A673 (cell line): ENCODE data around the gene RHCG. TPM values are rescaled to one million over a fixed set of nuclear protein-coding genes. Genes with fewer than 3 reads are reported as not detected.

Experiments used
- BruUV-seq: library from RNA; stranded (reverse); fragments of 400-500 nt; replicated peaks from 2 replicates; lab custom pipeline; 2021; lab: Mats Ljungman, UMichigan
- CTCF ChIA-PET: fragments of 300-600 bp; sonication (Branson Sonifier 250); formaldehyde crosslinking; loops from one replicate; lab custom pipeline; 2022; ENCODE audit warnings: antibody characterized with exemption; lab: Charles Lee
- POLR2A ChIA-PET: fragments of 300-600 bp; sonication (Branson Sonifier 250); formaldehyde crosslinking; loops from one replicate; lab custom pipeline; 2022; ENCODE audit warnings: antibody characterized with exemption; ENCODE audit not compliant: low non-redundant PET; lab: Charles Lee
- DNase-seq: peaks from one replicate; pipeline ENCODE4 v3.0.0-alpha.2; 2015; ENCODE audit warnings: low spot score
- H3K27ac ChIP-seq: fragments of 200-600 bp; sonication (generic); 2 replicates; pipeline ENCODE4 v1.5.1; 2016; ENCODE audit warnings: mixed run types, low read depth, mild to moderate bottlenecking, mixed read lengths, antibody characterized with exemption, low read length; ENCODE audit not compliant: poor library complexity, severe bottlenecking
- H3K27me3 ChIP-seq: fragments of 200-600 bp; sonication (generic); replicated peaks from 2 replicates; pipeline ENCODE4 v1.6.1; 2017; ENCODE audit warnings: mixed run types, low read depth, mild to moderate bottlenecking, mixed read lengths, antibody characterized with exemption, low read length; ENCODE audit not compliant: insufficient read depth, poor library complexity
- H3K36me3 ChIP-seq: fragments of 200-600 bp; sonication (generic); 2 replicates; pipeline ENCODE4 v1.6.1; 2016; ENCODE audit warnings: mixed run types, mild to moderate bottlenecking, mixed read lengths, antibody characterized with exemption, low read length; ENCODE audit not compliant: insufficient read depth, poor library complexity, severe bottlenecking
- H3K4me1 ChIP-seq: fragments of 200-600 bp; sonication (generic); 2 replicates; pipeline ENCODE4 v1.6.1; 2017; ENCODE audit warnings: mixed run types, mild to moderate bottlenecking, mixed read lengths, antibody characterized with exemption, low read length; ENCODE audit not compliant: insufficient read depth, poor library complexity, severe bottlenecking
- H3K4me3 ChIP-seq: fragments of 200-600 bp; sonication (generic); 2 replicates; pipeline ENCODE4 v1.5.1; 2016; ENCODE audit warnings: low read depth, mixed run types, mild to moderate bottlenecking, mixed read lengths, low read length; ENCODE audit not compliant: poor library complexity, severe bottlenecking
- H3K9me3 ChIP-seq: fragments of 200-600 bp; sonication (generic); 2 replicates; pipeline ENCODE4 v1.6.1; 2016; ENCODE audit warnings: mixed run types, low read depth, mild to moderate bottlenecking, mixed read lengths, antibody characterized with exemption, low read length; ENCODE audit not compliant: poor library complexity, severe bottlenecking
- CTCF ChIP-seq: fragments of 300-800, 200-600 bp; sonication (generic); conservative IDR thresholded peaks from 2 replicates; pipeline ENCODE4 v1.5.1; 2017; ENCODE audit warnings: low read depth, mild to moderate bottlenecking, antibody characterized with exemption, low read length, moderate library complexity, mixed read lengths
- EZH2 ChIP-seq: fragments of 200-600 bp; sonication (generic); IDR thresholded peaks from 2 replicates; pipeline ENCODE4 v1.6.1; 2017; ENCODE audit warnings: borderline replicate concordance, low read depth, mild to moderate bottlenecking, mixed read lengths, antibody characterized with exemption, low read length; ENCODE audit not compliant: poor library complexity, severe bottlenecking
- intact Hi-C: fragments of 100-400 bp; cut with micrococcal nuclease; formaldehyde crosslinking; loops from one replicate; pipeline ENCODE4 v1.10.0; 2022; ENCODE audit not compliant: unreplicated experiment
- total RNA-seq: library from RNA; stranded (reverse); gene quantifications from 2 replicates; pipeline ENCODE4 v1.2.3, GENCODE V29; 2021

RHCG gene
- total RNA-seq, 1 experiment from 2014 or later: 1.4 TPM

- ChIA-PET CTCF (no interaction called here), POLR2A (no interaction called here)
- H3K9me3 ChIP-seq: no peaks in the 10 kb centered on the region
- no TSS peak for BruUV-seq
- no peak overlapping the region for H3K27ac ChIP-seq
- no peaks in the 10 kb centered on the region for H3K36me3 ChIP-seq
- H3K27me3 ChIP-seq: no peaks in the 10 kb centered on the region
- no peak overlapping the region for H3K4me3 ChIP-seq
- TF ChIP-seq CTCF (no peak), EZH2 (no peak)
- intact Hi-C loops: no loop called here
- no peak for DNase-seq
- H3K4me1 ChIP-seq: peaks cover 2% of the 10 kb centered on the region
Observed at GRCh38 chr15:89479173-89479572, 17.2 kb downstream of the RHCG start.

- Histone ChIP-seq H3K4me3 (no peak overlapping the region), H3K36me3 (no peaks in the 10 kb centered on the region), H3K4me1 (peaks cover 5% of the 10 kb centered on the region), H3K27me3 (no peaks in the 10 kb centered on the region), H3K9me3 (no peaks in the 10 kb centered on the region), H3K27ac (no peak overlapping the region)
- intact Hi-C loops: no loop called here
- TF ChIP-seq CTCF (no peak), EZH2 (no peak)
- CTCF ChIA-PET: no interaction called here
- no TSS peak for BruUV-seq
- no peak for DNase-seq
- POLR2A ChIA-PET: no interaction called here
Observed at GRCh38 chr15:89477411-89478242, 18.8 kb downstream of the RHCG start.

GRCh38 chr15:89475661-89476060, 20.7 kb downstream of the RHCG start:
- H3K36me3 ChIP-seq: no peaks in the 10 kb centered on the region
- no peaks in the 10 kb centered on the region for H3K9me3 ChIP-seq
- peaks cover 9% of the 10 kb centered on the region for H3K4me1 ChIP-seq
- no peak overlapping the region for H3K4me3 ChIP-seq
- TF ChIP-seq CTCF (no peak), EZH2 (no peak)
- no TSS peak for BruUV-seq
- intact Hi-C loops: no loop called here
- CTCF ChIA-PET: no interaction called here
- DNase-seq: peak; percentile 42
- peak overlapping the region; percentile 73 for H3K27ac ChIP-seq
- H3K27me3 ChIP-seq: no peaks in the 10 kb centered on the region
- POLR2A ChIA-PET: no interaction called here
